K562 (cell line): ENCODE measurements around the gene C1orf198. TPM values are rescaled to one million over a fixed set of nuclear protein-coding genes. Genes with fewer than 3 reads are reported as not detected.

Source experiments
- ATAC-seq: fragments of 200-7000 bp; cut with Tn5 transposase; 3 replicates; pipeline ENCODE4 v1.9.1; 2020; ENCODE audit warnings: moderate library complexity
- BruUV-seq: library from RNA; stranded (reverse); fragments of 400-500 nt; replicated peaks from 2 replicates; lab custom pipeline; 2021; lab: Mats Ljungman, UMichigan
- CTCF ChIA-PET: fragments of 300-600 bp; formaldehyde crosslinking; extraction: SDS; loops from one replicate; lab custom pipeline; 2021; ENCODE audit warnings: low intra/inter-chr PET ratio; lab: Yijun Ruan, JAX
- POLR2A ChIA-PET: fragments of 300-600, 350-650 bp; sonication (Branson Sonifier 250); formaldehyde crosslinking; extraction: SDS; loops from one replicate; lab custom pipeline; 2021; ENCODE audit warnings: antibody characterized with exemption, inconsistent platforms; lab: Yijun Ruan, JAX
- DNase-seq, 4 experiments: peaks; one replicate each; pipeline versions ENCODE4 v3.0.0 to v3.0.0-alpha.2; 2011 to 2018; ENCODE audit warnings: low spot score in 3 of 4, mixed read lengths in 3 of 4; ENCODE audit errors: extremely low read depth in 1 of 4
- FAIRE-seq: peaks from 2 replicates; lab custom pipeline; 2011; peaks lifted over from hg19 to GRCh38; lab: Jason Lieb, UNC
- H2AFZ ChIP-seq: 2 replicates; pipeline ENCODE4 v1.6.0; 2011; ENCODE audit warnings: low read depth, low read length, control low read depth, inconsistent platforms
- H3K27ac ChIP-seq: fragments of 200-600 bp; 3 replicates; pipeline ENCODE4 v1.8.0; 2011; ENCODE audit warnings: low read depth, mild to moderate bottlenecking, control low read depth, inconsistent platforms, low read length, moderate library complexity, mixed read lengths; ENCODE audit errors: extremely low read depth
- H3K27me3 ChIP-seq, 2 experiments: fragments of 300-600 bp in 1 of 2; 2 replicates in 1 of 2; 3 replicates in 1 of 2; pipeline versions ENCODE4 v1.6.0 to v1.8.0; 2011; ENCODE audit warnings: inconsistent platforms in 2 of 2, low read length in 2 of 2, mild to moderate bottlenecking in 1 of 2, mixed read lengths in 1 of 2, moderate library complexity in 1 of 2; ENCODE audit not compliant: control insufficient read depth in 2 of 2, insufficient read depth in 2 of 2
- H3K36me3 ChIP-seq: fragments of 300-600 bp; 3 replicates; pipeline ENCODE4 v1.8.0; 2011; ENCODE audit warnings: mild to moderate bottlenecking, low read length, inconsistent platforms; ENCODE audit not compliant: control insufficient read depth, insufficient read depth
- H3K4me1 ChIP-seq, 2 experiments: fragments of 200-600 bp in 1 of 2; replicated peaks in 1 of 2; 2 replicates in 1 of 2; 3 replicates in 1 of 2; pipeline versions ENCODE4 v1.5.1 to v1.8.0; 2011; ENCODE audit warnings: inconsistent platforms in 2 of 2, low read length in 2 of 2, mild to moderate bottlenecking in 1 of 2, mixed read lengths in 1 of 2, moderate library complexity in 1 of 2; ENCODE audit not compliant: control insufficient read depth in 2 of 2, insufficient read depth in 2 of 2
- H3K4me2 ChIP-seq: 2 replicates; pipeline ENCODE4 v1.6.1; 2011; ENCODE audit warnings: low read length, control low read depth, inconsistent platforms, mixed read lengths; ENCODE audit not compliant: insufficient read depth
- H3K4me3 ChIP-seq: fragments of 200-600 bp; sonication (generic), shearing (Covaris generic); 2 replicates; pipeline ENCODE4 v1.5.1; 2016; ENCODE audit warnings: control low read depth, inconsistent platforms
- H3K79me2 ChIP-seq: fragments of 200-600 bp; 3 replicates; pipeline ENCODE4 v1.8.0; 2011; ENCODE audit warnings: low read length, inconsistent platforms; ENCODE audit not compliant: control insufficient read depth, insufficient read depth
- H3K9ac ChIP-seq, 2 experiments: 2 replicates each; pipeline versions ENCODE4 v1.6.0 to v1.6.1; 2011; ENCODE audit warnings: low read depth in 2 of 2, low read length in 2 of 2, control low read depth in 1 of 2, inconsistent platforms in 1 of 2, mild to moderate bottlenecking in 1 of 2, mixed read lengths in 1 of 2; ENCODE audit not compliant: insufficient read depth in 1 of 2
- H3K9me1 ChIP-seq: one replicate; pipeline ENCODE4 v1.6.0; 2011; ENCODE audit warnings: inconsistent platforms, mild to moderate bottlenecking, low read length, moderate library complexity; ENCODE audit not compliant: control insufficient read depth, insufficient read depth
- H3K9me3 ChIP-seq: replicated peaks from 2 replicates; pipeline ENCODE4 v1.5.1; 2011; ENCODE audit warnings: low read depth, low read length, inconsistent platforms; ENCODE audit not compliant: control insufficient read depth, insufficient read depth
- H4K20me1 ChIP-seq: replicated peaks from 2 replicates; pipeline ENCODE4 v1.6.1; 2011; ENCODE audit warnings: low read length, inconsistent platforms, mixed read lengths; ENCODE audit not compliant: control insufficient read depth, insufficient read depth
- RAD21 ChIP-seq, 2 experiments: fragments of 250-450 bp in 1 of 2; fragments of 450-650 bp in 1 of 2; sonication (Bioruptor Pico) in 1 of 2; formaldehyde crosslinking in 1 of 2; IDR thresholded peaks in 1 of 2; conservative IDR thresholded peaks in 1 of 2; 2 replicates each; pipeline versions ENCODE4 v1.4.0 to v1.8.0; 2020 to 2022; ENCODE audit warnings: mild to moderate bottlenecking in 2 of 2, moderate library complexity in 1 of 2
- SMC3 ChIP-seq: conservative IDR thresholded peaks from 2 replicates; pipeline ENCODE4 v1.6.1; 2011; ENCODE audit warnings: low read depth, low read length, improper control_type of control experiment; ENCODE audit not compliant: insufficient read depth
- STAG1 ChIP-seq: sonication (generic); formaldehyde crosslinking; IDR thresholded peaks from 2 replicates; pipeline ENCODE4 v1.5.0; 2020; ENCODE audit warnings: missing genetic modification reagents, borderline replicate concordance
- WGBS: fragments of 100-300 bp; shearing (Covaris generic); methylation state at CpG from one replicate; pipeline ENCODE4 v1.1.6; 2016; ENCODE audit warnings: low coverage, mixed read lengths; ENCODE audit not compliant: insufficient coverage; ENCODE audit errors: missing lambda C conversion rate; 5-methylcytosine and 5-hydroxymethylcytosine counted together
- in situ Hi-C: fragments of 300-500 bp; cut with MboI; formaldehyde crosslinking; loops from 4 replicates; pipeline ENCODE4 v1.15.0; 2018; ENCODE audit warnings: inconsistent platforms, mixed read lengths
- intact Hi-C: fragments of 100-400 bp; cut with micrococcal nuclease; formaldehyde crosslinking; loops from 2 replicates; pipeline ENCODE4 v1.14.2; 2022
- polyA plus RNA-seq, 8 experiments: library from polyadenylated mRNA; depleted of rRNA in 4 of 8; stranded (reverse) in 5 of 8; unstranded in 3 of 8; fragments of >200 nt; fragmentation: Nextera tagmentation in 2 of 8; fragmentation: Illumina TruSeq in 1 of 8; extraction: Ambion mirVana in 2 of 8; extraction: Trizol in 1 of 8; gene quantifications; 2 replicates each; pipeline versions ENCODE4 v1.2.1 to v1.2.3, GENCODE V29; 2011 to 2014; ENCODE audit warnings: inconsistent platforms in 1 of 8, missing spikeins in 1 of 8
- total RNA-seq, 7 experiments: library from RNA; depleted of rRNA in 6 of 7; stranded (reverse); fragments of >200 nt in 6 of 7; fragmentation: Illumina TruSeq in 2 of 7; extraction: Trizol in 2 of 7; gene quantifications; 2 replicates each; pipeline versions ENCODE4 v1.2.1 to v1.2.3, GENCODE V29; 2011 to 2021; ENCODE audit warnings: low replicate concordance in 1 of 7
- TF ChIP-seq, protein P1 (sequence below): sonication (generic); formaldehyde crosslinking; IDR thresholded peaks from 2 replicates; pipeline ENCODE4 v1.8.0; 2022; ENCODE audit warnings: mild to moderate bottlenecking, missing genetic modification reagents
- TF ChIP-seq, protein P2 (sequence below), 3 experiments: IDR thresholded peaks in 2 of 3; conservative IDR thresholded peaks in 1 of 3; 2 replicates each; pipeline ENCODE4 v1.5.1; 2011 to 2012; ENCODE audit warnings: low read length in 3 of 3, mild to moderate bottlenecking in 3 of 3, control low read depth in 2 of 3, improper control_type of control experiment in 1 of 3, inconsistent platforms in 1 of 3, low read depth in 1 of 3, mixed read lengths in 1 of 3, moderate library complexity in 1 of 3; ENCODE audit not compliant: insufficient read depth in 2 of 3

C1orf198 gene
- total and polyA plus RNA-seq, 9 of the 15 experiments (the other 6 are each of a cell fraction or from before 2014, with no cell fraction given), result 2.0 to 15.1 (median 10.4) TPM

DNA sequence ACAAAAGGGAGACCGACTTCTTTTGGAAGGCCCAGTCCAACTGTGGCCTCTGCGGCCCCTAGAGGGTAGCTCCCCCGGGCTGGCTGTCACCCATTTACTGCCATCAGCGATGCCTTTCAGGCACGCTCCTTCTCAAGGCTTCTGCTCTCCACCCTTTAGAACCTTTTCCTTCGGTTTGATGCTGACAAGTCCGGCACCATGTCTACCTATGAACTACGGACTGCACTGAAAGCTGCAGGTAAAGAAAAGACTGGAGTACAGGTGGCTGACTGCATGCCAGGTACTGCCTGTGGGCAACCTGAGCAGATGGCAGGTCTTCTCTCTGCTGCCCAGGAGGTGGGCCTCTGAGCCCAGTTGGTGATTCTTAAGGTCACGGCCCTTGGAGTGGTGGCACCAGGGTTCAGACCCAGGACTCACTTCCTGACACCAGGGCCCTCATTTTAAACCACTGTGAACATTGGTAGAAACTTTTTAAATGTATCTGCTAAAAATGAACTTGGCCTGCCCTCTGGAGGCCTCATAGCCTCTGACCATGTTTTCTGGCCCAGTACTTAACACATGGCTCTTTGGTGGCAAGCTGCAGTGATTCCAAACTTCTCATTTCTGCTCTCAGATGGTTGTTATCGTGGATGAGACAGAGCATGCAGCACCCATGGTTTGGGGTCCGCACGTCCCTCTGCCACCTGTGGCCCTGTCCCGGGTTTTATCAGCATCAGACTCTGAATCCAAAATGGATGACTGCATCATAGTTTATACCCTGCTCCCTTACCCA, 75.4 kb downstream of the C1orf198 start:
- intact Hi-C loops (loop anchor here (10.0 kb wide), 1 partner anchor 222 kb away; no protein-coding TSS in a partner anchor), in situ Hi-C loops (no loop called here)
- peaks cover 46 to 69% of the 10 kb centered on the region in 2 experiments for H3K27me3 ChIP-seq
- TF ChIP-seq SMC3, result 0 out of 2 replicates have a peak, but pooled peaks have one; percentile 19
- TF ChIP-seq, protein P1, sequence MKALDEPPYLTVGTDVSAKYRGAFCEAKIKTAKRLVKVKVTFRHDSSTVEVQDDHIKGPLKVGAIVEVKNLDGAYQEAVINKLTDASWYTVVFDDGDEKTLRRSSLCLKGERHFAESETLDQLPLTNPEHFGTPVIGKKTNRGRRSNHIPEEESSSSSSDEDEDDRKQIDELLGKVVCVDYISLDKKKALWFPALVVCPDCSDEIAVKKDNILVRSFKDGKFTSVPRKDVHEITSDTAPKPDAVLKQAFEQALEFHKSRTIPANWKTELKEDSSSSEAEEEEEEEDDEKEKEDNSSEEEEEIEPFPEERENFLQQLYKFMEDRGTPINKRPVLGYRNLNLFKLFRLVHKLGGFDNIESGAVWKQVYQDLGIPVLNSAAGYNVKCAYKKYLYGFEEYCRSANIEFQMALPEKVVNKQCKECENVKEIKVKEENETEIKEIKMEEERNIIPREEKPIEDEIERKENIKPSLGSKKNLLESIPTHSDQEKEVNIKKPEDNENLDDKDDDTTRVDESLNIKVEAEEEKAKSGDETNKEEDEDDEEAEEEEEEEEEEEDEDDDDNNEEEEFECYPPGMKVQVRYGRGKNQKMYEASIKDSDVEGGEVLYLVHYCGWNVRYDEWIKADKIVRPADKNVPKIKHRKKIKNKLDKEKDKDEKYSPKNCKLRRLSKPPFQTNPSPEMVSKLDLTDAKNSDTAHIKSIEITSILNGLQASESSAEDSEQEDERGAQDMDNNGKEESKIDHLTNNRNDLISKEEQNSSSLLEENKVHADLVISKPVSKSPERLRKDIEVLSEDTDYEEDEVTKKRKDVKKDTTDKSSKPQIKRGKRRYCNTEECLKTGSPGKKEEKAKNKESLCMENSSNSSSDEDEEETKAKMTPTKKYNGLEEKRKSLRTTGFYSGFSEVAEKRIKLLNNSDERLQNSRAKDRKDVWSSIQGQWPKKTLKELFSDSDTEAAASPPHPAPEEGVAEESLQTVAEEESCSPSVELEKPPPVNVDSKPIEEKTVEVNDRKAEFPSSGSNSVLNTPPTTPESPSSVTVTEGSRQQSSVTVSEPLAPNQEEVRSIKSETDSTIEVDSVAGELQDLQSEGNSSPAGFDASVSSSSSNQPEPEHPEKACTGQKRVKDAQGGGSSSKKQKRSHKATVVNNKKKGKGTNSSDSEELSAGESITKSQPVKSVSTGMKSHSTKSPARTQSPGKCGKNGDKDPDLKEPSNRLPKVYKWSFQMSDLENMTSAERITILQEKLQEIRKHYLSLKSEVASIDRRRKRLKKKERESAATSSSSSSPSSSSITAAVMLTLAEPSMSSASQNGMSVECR (CRISPR knock-in tag), result no peak
- peak; percentile 14; the same call in 1 of the 2 replicates for TF ChIP-seq STAG1 (CRISPR knock-in tag)
- peak; percentile 9 to 67; a peak in 2 of 4 replicates for TF ChIP-seq RAD21 (CRISPR knock-in tag; conservative IDR thresholded peaks at IDR 0.05 in 1 of 2, IDR thresholded peaks at IDR 0.05 in 1 of 2)
- TF ChIP-seq, protein P2, sequence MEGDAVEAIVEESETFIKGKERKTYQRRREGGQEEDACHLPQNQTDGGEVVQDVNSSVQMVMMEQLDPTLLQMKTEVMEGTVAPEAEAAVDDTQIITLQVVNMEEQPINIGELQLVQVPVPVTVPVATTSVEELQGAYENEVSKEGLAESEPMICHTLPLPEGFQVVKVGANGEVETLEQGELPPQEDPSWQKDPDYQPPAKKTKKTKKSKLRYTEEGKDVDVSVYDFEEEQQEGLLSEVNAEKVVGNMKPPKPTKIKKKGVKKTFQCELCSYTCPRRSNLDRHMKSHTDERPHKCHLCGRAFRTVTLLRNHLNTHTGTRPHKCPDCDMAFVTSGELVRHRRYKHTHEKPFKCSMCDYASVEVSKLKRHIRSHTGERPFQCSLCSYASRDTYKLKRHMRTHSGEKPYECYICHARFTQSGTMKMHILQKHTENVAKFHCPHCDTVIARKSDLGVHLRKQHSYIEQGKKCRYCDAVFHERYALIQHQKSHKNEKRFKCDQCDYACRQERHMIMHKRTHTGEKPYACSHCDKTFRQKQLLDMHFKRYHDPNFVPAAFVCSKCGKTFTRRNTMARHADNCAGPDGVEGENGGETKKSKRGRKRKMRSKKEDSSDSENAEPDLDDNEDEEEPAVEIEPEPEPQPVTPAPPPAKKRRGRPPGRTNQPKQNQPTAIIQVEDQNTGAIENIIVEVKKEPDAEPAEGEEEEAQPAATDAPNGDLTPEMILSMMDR (IDR thresholded peaks at IDR 0.05 in 2 of 3, conservative IDR thresholded peaks at IDR 0.05 in 1 of 3; ENCODE audit: insufficient read depth in 2 of 3, low read depth in 1 of 3, low read length in 3 of 3), result peak; percentile 39 to 54 (median 42); a peak in 4 of 6 replicates
- H3K4me1 ChIP-seq, result no peaks in the 10 kb centered on the region
- ATAC-seq (peak; percentile 41; the same call in 2 of the 3 replicates), DNase-seq (peak in 1 of 4 experiments; percentile 17), FAIRE-seq (no peak)
- ChIA-PET POLR2A (interaction anchor here (0.7 kb wide), 1 partner anchor 8 kb away, joined by 3 read pairs; no protein-coding TSS in a partner anchor), CTCF (no interaction called here)
- BruUV-seq, result no TSS peak
- no peaks in the 10 kb centered on the region for H3K9me3 ChIP-seq
- H4K20me1 ChIP-seq, result no peaks in the 10 kb centered on the region
- H3K27ac ChIP-seq, result no peak overlapping the region
- no peaks in the 10 kb centered on the region for H3K79me2 ChIP-seq
- no peak overlapping the region for H3K4me2 ChIP-seq
- H3K36me3 ChIP-seq, result no peaks in the 10 kb centered on the region
- under 1% methylated on average over 13 of the region's 13 CpGs for WGBS
- no peaks in the 10 kb centered on the region for H3K9me1 ChIP-seq
- no peak overlapping the region for H2AFZ ChIP-seq
- no peak overlapping the region for H3K9ac ChIP-seq
- H3K4me3 ChIP-seq, result no peak overlapping the region
